GM23338 (cell line): Measurements from ENCODE around the gene IGLL5.

Experiments used
- CREB1 ChIP-seq: fragments of 250-450 bp; sonication (Bioruptor Pico); IDR thresholded peaks from 2 replicates; pipeline ENCODE4 v1.5.0; 2020; ENCODE audit warnings: low read depth, mild to moderate bottlenecking, moderate library complexity
- CTCF ChIP-seq, 2 experiments: fragments of 200-600 bp in 1 of 2; sonication (generic) in 1 of 2; conservative IDR thresholded peaks; 2 replicates each; pipeline versions ENCODE4 v1.5.1 to v1.6.1; 2016 to 2017; ENCODE audit warnings: antibody characterized with exemption in 2 of 2, low read depth in 2 of 2, mild to moderate bottlenecking in 2 of 2, moderate library complexity in 1 of 2
- EZH2 ChIP-seq: fragments of 200-600 bp; sonication (generic); IDR thresholded peaks from one replicate; pipeline ENCODE4 v1.8.0; 2017; ENCODE audit warnings: antibody characterized with exemption, mild to moderate bottlenecking, low read depth; ENCODE audit not compliant: unreplicated experiment
- EZH2phosphoT487 ChIP-seq: fragments of 200-600 bp; sonication (generic); IDR thresholded peaks from one replicate; pipeline ENCODE4 v1.8.1; 2018; ENCODE audit warnings: antibody characterized with exemption; ENCODE audit not compliant: unreplicated experiment
- POLR2AphosphoS5 ChIP-seq: IDR thresholded peaks from 2 replicates; pipeline ENCODE4 v1.6.1; 2016; ENCODE audit warnings: antibody characterized with exemption, low read depth

GRCh38 chr22:22914726-22915669 is 27.4 kb downstream of the IGLL5 start:
- TF ChIP-seq CTCF (conservative IDR thresholded peaks at IDR 0.05; ENCODE audit: low read depth in 2 of 2) (no peak), POLR2AphosphoS5 (no peak), CREB1 (CRISPR knock-in tag) (no peak), EZH2phosphoT487 (no peak), EZH2 (no peak)
